ENCODE data around the gene TNFSF8. TPM values are rescaled to one million over a fixed set of nuclear protein-coding genes. Genes with fewer than 3 reads are reported as not detected.
A peak's percentile ranks its signal among the peaks of the same experiment; 100 is the strongest.

TNFSF8 gene
- total RNA-seq, 2 donors from 2014 or later: 0.88 to 0.91 TPM

GRCh38 chr9:114887963-114888362 lies 42.4 kb downstream of the TNFSF8 start:
- Histone ChIP-seq H3K4me1 (no peaks in the 10 kb centered on the region), H3K4me3 (no peak overlapping the region), H3K9ac (ENCODE audit: low read depth in 2 of 2, low read length in 2 of 2) (no peak overlapping the region), H3K27me3 (no peaks in the 10 kb centered on the region), H3K36me3 (no peaks in the 10 kb centered on the region), H3K27ac (no peak overlapping the region), H3K9me3 (no peaks in the 10 kb centered on the region)
- DNase-seq: no peak
- intact Hi-C loops (cut with DNase I): no loop called here
- TF ChIP-seq CTCF (IDR thresholded peaks at IDR 0.05): no peak

- Histone ChIP-seq H3K4me3 (no peak overlapping the region), H3K27me3 (no peaks in the 10 kb centered on the region), H3K4me1 (no peaks in the 10 kb centered on the region), H3K27ac (peak overlapping the region; percentile 41), H3K9ac (ENCODE audit: low read depth in 2 of 2, low read length in 2 of 2) (no peak overlapping the region), H3K36me3 (no peaks in the 10 kb centered on the region), H3K9me3 (no peaks in the 10 kb centered on the region)
- DNase-seq: peak; percentile 86
- intact Hi-C loops (cut with DNase I): no loop called here
- no peak for TF ChIP-seq CTCF (IDR thresholded peaks at IDR 0.05)
These were observed 45.5 kb downstream of the TNFSF8 start for GRCh38 chr9:114884787-114885452.

DNA sequence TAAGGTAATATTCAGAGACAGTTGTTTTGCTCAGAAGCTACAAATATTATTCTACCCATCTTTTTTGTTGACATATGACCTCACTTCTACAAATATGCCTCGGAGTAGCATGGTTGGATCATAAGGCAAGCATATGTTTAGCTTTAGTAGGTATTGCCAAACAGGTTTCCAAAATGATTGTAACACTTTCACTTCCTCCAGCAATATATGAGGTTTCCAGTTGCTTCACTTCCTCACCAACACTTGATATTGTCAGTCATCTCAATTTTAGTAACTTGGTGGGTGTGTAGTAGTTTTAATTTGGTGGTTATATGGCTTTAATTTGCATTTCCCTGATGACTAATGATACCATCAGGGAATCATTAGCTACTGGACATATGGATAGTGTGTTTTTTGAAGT lies 46.7 kb downstream of the TNFSF8 start:
- Histone ChIP-seq H3K9ac (ENCODE audit: low read depth in 2 of 2, low read length in 2 of 2) (no peak overlapping the region), H3K9me3 (no peaks in the 10 kb centered on the region), H3K4me3 (no peak overlapping the region), H3K36me3 (no peaks in the 10 kb centered on the region), H3K27ac (no peak overlapping the region), H3K27me3 (no peaks in the 10 kb centered on the region), H3K4me1 (no peaks in the 10 kb centered on the region)
- no peak for DNase-seq
- intact Hi-C loops (cut with DNase I): no loop called here
- no peak for TF ChIP-seq CTCF (IDR thresholded peaks at IDR 0.05)

- Histone ChIP-seq H3K36me3 (no peaks in the 10 kb centered on the region), H3K4me1 (no peaks in the 10 kb centered on the region), H3K27me3 (no peaks in the 10 kb centered on the region), H3K4me3 (no peak overlapping the region), H3K9me3 (no peaks in the 10 kb centered on the region), H3K27ac (no peak overlapping the region), H3K9ac (ENCODE audit: low read depth in 2 of 2, low read length in 2 of 2) (no peak overlapping the region)
- TF ChIP-seq CTCF (IDR thresholded peaks at IDR 0.05): no peak
- intact Hi-C loops (cut with DNase I): no loop called here
- no peak for DNase-seq
These were observed 50.1 kb downstream of the TNFSF8 start for GRCh38 chr9:114880291-114880745.

GRCh38 chr9:114878879-114879564 lies 51.4 kb downstream of the TNFSF8 start:
- intact Hi-C loops (cut with DNase I): no loop called here
- Histone ChIP-seq H3K27ac (no peak overlapping the region), H3K9me3 (no peaks in the 10 kb centered on the region), H3K27me3 (no peaks in the 10 kb centered on the region), H3K36me3 (no peaks in the 10 kb centered on the region), H3K4me3 (no peak overlapping the region), H3K9ac (ENCODE audit: low read depth in 2 of 2, low read length in 2 of 2) (no peak overlapping the region), H3K4me1 (no peaks in the 10 kb centered on the region)
- DNase-seq: no peak
- no peak for TF ChIP-seq CTCF (IDR thresholded peaks at IDR 0.05)

Measured in colonic mucosa (tissue), 4 donors.